GM18508 (cell line): ENCODE measurements around the gene ATP1A3.
"Not testable (repeated sequence)": the region's sequence is repeated elsewhere in the genome, so short reads cannot be mapped to it uniquely, and the experiment has no call there.

Source experiments
- ATAC-seq: cut with Tn5 transposase; IDR thresholded peaks from one replicate; pipeline ENCODE4 v1.9.1; 2021; ENCODE audit warnings: moderate number of reproducible peaks; ENCODE audit not compliant: insufficient read depth, unreplicated experiment

Gene ATP1A3

DNA sequence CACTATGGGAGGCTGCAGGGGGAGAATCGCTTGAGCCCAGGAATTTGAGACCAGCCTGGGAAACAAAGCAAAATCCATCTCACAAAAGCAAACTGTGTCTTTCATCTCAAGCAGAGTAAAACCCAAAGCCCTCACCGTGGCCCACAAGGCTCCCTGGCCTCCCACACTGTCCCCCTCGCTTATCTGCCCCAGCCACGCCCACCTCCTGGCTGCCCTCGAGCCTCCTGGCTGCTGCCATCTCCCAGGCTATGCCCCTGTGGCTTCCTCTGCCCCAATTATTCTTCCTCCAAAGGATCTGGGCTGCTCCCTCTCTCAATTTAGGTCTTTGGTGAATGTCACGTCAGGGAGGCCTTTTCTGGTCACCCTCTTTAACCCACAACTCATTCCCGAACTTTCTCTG is 38.5 kb downstream of the ATP1A3 start:
- no peak for ATAC-seq

DNA sequence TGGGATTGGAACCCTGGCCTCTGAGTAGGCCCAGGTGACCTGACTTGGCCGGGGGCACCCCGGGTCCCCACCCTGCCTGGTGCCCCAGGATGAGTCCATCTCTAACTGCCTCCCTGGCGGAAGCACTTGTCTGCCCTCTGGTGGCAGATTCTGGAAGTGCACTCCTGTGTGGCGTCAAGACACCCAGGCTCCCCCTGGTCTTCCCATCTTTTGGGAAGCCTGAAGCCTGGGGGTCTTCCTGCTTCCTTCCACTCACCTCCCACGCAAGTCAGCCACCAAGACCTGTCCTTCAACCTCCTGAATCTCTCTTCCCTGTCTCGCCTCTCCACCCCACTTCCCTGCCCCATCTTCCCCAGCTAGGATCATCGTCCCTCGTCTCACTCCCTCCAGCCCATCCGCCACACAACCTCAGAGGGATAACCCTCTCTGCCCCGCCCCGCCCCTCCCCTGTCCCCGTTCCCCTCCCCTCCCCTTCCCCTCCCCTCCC is 42.3 kb downstream of the ATP1A3 start:
- ATAC-seq = no peak

GRCh38 chr19:41947091-41947490 is 46.9 kb downstream of the ATP1A3 start:
- no peak for ATAC-seq

- peak; percentile 78 for ATAC-seq
These were observed 48.8 kb downstream of the ATP1A3 start for GRCh38 chr19:41945135-41945766.

DNA sequence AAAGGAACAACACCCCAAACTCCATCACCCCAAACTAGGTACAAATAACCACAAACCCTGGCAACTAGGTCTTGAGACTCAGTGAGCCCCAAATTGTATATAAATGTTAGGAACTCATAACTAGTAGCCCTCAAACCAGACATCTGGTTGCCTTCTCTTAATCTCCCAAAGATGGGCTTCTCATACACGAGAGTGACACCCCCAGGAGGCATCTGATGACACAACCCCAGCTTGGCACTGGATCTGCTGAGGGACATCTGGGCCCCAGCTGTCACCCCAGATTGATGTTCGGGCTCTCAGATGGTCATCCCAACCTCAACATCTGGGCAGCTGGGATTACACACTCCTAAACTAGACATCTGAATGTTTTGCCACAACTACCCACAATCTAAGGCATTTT is 49.7 kb downstream of the ATP1A3 start:
- no peak for ATAC-seq

- no peak for ATAC-seq
These were observed 52.4 kb downstream of the ATP1A3 start for GRCh38 chr19:41941410-41942202.

DNA sequence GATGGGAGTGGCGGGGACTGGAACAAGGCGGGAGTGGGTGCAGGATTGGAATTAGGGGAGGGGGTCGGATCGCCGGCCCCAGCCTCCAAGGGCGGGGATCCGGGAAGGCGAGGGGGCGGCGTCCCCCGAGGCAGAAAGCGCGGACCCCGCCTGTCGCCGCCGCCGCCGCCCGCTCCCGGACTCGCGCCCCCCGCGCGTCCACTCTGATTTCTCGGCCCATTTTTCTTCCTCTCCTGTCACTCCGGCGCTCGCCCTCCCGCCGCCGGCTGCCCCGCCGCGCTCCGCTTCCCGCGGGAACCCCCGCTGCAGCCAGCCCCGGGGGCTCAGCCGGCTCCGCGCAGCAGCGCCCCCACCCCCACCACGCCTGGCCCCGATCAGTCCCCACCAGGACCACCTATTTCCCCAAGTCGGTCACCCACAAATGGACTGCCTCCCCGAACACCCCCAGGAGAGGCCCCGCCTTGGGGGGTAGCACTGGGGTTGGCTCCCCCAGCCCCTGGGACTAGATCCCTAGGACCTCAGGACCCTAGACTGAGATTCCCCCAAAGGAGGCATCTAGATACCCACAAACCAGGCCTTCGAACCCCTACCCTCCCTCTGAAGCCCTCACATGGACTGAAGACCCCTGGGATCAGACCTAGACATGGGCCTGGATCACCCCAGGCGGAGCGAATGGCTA is 53.2 kb downstream of the ATP1A3 start:
- no peak for ATAC-seq

GRCh38 chr19:41939861-41940730 is 53.9 kb downstream of the ATP1A3 start:
- no peak for ATAC-seq

DNA sequence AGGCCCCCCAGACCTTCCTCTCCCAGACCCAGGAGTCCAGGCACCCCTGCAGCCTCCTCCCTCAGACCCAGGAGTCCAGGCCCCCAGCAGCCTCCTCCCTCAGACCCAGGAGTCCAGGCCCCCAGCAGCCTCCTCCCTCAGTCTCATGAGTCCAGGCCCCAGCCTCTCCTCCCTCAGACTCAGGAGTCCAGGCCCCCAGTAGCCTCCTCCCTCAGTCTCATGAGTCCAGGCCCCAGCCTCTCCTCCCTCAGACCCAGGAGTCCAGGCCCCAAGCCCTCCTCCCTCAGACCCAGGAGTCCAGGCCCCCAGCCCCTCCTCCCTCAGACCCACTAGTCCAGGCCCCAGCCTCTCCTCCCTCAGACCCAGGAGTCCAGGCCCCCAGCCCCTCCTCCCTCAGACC is 54.8 kb downstream of the ATP1A3 start:
- not testable (repeated sequence) for ATAC-seq

DNA sequence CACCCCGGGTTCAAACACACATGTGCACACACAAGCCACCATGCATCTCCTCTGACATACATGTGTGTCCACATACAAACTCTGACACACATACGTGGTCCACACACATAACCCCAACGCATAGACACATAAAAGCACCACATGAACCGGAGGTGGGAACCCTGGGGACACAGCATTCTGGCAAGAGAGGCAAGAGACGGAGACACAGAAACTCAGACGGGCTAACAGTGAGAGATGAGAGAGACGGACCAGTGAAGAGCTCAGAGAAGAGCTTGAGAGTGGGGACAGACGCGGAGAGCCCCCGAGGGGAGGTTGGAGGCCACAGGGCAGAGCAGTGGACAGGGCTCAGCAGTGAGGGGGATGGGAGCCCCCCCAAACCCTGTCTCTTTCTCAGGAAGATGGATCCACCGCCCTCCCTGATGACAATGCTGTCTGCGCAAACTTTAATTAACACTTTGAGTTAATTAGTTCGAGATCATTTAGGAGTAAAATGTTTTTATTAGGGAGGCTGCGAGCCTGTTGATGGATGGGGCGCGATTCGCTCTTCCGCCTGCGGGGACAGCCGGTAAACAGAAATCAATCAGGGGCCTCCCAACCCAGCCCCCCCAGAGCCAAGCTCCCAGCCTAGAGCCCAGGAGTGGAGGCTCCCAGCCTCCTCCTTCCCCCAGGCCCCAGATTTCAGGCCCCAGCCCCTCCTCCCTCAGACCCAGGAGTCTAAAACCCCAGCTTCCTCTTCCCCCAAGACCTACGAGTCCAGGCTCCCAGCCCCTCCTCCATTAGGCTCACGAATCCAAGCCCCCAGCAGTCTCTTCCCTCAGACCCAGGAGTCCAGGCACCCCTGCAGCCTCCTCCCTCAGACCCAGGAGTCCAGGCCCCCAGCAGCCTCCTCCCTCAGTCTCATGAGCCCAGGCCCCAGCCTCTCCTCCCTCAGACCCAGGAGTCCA is 56.2 kb downstream of the ATP1A3 start:
- no peak for ATAC-seq

DNA sequence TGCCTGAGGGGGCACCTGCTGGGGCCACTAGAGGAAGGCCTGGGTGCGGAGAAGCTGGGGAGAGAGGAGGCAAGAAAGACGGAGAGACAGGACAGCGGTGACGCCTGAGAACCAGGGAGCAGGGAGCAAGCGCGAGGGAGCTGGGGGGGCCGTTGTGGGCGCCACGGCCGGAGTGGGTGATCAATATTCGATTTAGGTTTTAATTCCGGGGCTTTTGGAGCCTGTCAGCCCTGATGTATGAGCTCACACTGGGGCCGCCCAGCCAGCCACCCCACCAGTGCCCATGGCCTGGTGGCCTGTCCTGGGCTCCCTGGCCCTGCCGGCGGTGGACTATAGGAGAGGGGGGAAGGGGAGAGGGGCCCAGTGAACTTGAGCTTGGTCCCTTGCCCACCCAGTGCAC is 57.1 kb downstream of the ATP1A3 start:
- no peak for ATAC-seq

- no peak for ATAC-seq
These were observed 57.6 kb downstream of the ATP1A3 start for GRCh38 chr19:41936416-41936850.

DNA sequence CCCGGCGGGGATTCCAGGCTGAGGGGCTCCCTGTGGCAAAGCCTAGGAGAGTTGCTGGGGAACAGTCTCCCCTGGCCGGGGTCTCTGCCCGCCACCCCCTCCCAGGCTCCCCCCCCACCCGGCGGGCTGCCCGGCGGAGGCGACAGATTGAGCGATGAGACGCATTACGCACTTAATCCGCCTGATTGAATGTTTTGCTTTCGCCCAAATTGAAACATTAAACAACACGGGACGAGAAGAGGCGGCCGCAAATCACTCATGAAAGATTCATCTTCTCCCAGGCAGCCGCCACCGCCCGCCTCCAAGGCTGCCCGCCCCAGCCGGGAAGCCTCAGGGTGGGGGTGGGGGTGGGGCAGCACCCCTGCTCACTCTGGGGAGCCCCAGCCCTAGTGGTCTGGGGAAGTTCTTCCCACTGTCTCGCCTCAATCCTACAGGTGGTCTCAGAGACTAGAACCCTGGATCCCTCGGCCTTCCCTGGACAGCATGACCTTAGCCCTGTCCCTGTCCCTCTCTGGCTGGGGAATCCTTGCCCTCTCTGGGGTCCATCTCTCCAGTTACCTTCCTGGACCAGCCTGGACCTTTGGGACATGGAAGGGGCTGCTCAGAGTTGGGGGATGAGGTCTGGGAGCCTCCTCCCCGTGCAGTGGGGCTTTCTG is 58.1 kb downstream of the ATP1A3 start:
- ATAC-seq = no peak

DNA sequence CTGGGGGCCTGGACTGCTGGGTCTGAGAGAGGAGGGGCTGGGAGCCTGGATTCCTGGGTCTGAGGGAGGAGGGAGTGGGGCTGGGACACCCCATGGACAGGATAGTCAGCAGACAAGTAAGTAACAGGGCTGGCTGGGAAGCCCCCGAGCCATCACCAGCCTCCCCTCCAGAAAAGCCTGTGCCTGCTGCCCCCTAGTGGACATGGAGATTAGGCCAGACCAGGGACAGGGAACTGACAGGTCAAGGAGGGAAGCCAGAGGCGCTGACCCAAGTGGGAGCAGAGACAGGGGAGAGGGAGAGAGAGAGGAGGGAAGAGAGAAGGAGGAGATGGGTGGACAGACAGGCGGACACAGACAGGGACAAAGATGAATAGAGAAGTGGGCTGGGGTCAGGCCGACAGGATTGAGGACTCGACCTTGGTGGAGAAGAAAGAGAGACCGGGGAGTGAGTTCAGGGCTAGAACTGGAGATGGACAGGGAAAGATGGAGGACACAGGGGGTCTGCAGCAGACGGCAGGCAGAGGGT is 59.1 kb downstream of the ATP1A3 start:
- ATAC-seq = no peak

- no peak for ATAC-seq
These were observed 60.2 kb downstream of the ATP1A3 start for GRCh38 chr19:41933693-41934426.

DNA sequence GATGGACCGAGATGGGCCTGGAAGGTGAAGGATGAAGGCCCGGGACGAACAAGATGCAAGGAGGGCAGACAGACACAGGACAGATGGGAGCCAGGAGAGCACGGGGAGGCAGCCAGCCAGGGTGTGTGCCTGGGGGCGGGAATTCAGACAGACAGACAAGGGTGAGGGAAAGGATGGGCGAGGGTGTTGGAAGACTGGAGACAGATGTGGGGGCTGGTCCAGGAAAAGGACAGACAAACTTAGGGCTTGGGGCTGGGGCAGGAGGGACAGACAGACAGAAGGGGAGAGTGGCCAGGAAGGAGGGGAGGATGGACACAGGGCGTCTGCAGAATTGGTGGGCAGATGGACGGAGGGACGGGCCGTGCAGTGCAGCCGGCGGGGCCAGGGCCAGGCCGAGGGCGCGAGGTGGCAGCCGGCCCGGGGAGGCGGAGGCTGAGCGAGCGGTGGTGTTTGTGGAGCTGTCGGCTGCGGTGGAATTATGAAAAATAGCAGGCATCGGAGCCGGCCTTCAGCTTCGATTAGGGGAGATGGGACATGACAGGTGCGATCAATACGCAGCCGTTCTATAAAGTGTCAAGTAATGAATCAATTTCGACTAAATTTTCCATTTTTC is 61.2 kb downstream of the ATP1A3 start:
- ATAC-seq = no peak

- no peak for ATAC-seq
These were observed 61.7 kb downstream of the ATP1A3 start for GRCh38 chr19:41932259-41932719.
